Stomach (tissue), 9 donors: ENCODE measurements around the gene GCNT3. TPM values are rescaled to one million over a fixed set of nuclear protein-coding genes. Genes with fewer than 3 reads are reported as not detected.
"Not testable (repeated sequence)": the region's sequence is repeated elsewhere in the genome, so short reads cannot be mapped to it uniquely, and the experiment has no call there.

Experiments
- DNase-seq, 2 donors: peaks; one replicate each; pipeline versions ENCODE4 v3.0.0 to v3.0.0-alpha.2; 2013 to 2019
- H3K27ac ChIP-seq, 5 donors: fragments of 200-600 bp in 4 of 5; sonication (generic) in 4 of 5; one replicate each; pipeline ENCODE4 v1.5.1; 2013 to 2019; ENCODE audit warnings: mild to moderate bottlenecking in 1 of 5, moderate library complexity in 1 of 5
- H3K27me3 ChIP-seq, 3 donors: fragments of 200-600 bp; sonication (generic); one replicate each; pipeline ENCODE4 v1.5.1; 2017 to 2019; ENCODE audit warnings: mixed run types in 1 of 3
- H3K36me3 ChIP-seq, 4 donors: fragments of 200-600 bp; sonication (generic); 1 replicate in 3 of 4; 2 replicates in 1 of 4; pipeline ENCODE4 v1.5.1; 2016 to 2019
- H3K4me1 ChIP-seq, 4 donors: fragments of 200-600 bp; sonication (generic); one replicate each; pipeline ENCODE4 v1.5.1; 2016 to 2019
- H3K4me3 ChIP-seq, 4 donors: fragments of 200-600 bp; sonication (generic) in 3 of 4; one replicate each; pipeline ENCODE4 v1.5.1; 2016 to 2019; ENCODE audit warnings: mild to moderate bottlenecking in 1 of 4
- H3K9me3 ChIP-seq, 4 donors: fragments of 200-600 bp; sonication (generic); one replicate each; pipeline ENCODE4 v1.5.1; 2016 to 2019
- EP300 ChIP-seq: sonication (generic); formaldehyde crosslinking; IDR thresholded peaks from one replicate; pipeline ENCODE4 v1.6.1; 2017; ENCODE audit warnings: antibody characterized with exemption
- POLR2A ChIP-seq, 4 donors: fragments of 450-650 bp; IDR thresholded peaks; one replicate each; pipeline ENCODE4 v1.6.1; 2016; ENCODE audit warnings: antibody characterized with exemption in 4 of 4, control low read depth in 2 of 4, mild to moderate bottlenecking in 1 of 4, moderate library complexity in 1 of 4
- POLR2AphosphoS5 ChIP-seq, 3 donors: sonication (generic); formaldehyde crosslinking; IDR thresholded peaks; one replicate each; pipeline ENCODE4 v1.6.1; 2016; ENCODE audit warnings: antibody characterized with exemption in 3 of 3
- WGBS, 5 donors: extraction: QIAGEN DNeasy Blood & Tissue Kit in 3 of 5; methylation state at CpG; one replicate each; pipeline versions ENCODE4 v1.1.5 to v1.1.7; 2013 to 2018; 5-methylcytosine and 5-hydroxymethylcytosine counted together
- intact Hi-C: fragments of 100-400 bp; cut with DNase I; formaldehyde crosslinking; loops from one replicate; pipeline ENCODE4 v1.15.1; 2023; ENCODE audit warnings: low total_unique reads
- polyA plus RNA-seq, 3 donors: library from polyadenylated mRNA; stranded (reverse); fragments of 200-250 nt; gene quantifications; one replicate each; pipeline ENCODE4 v1.2.3, GENCODE V29; 2013
- total RNA-seq, 5 donors: library from RNA; depleted of rRNA; stranded (reverse); fragments of >200 nt; gene quantifications; one replicate each; pipeline versions ENCODE4 v1.1.0 to v1.2.3, GENCODE V29; 2014 to 2016
- TF ChIP-seq, protein P1 (sequence below), 7 experiments: fragments of 450-650 bp in 4 of 7; fragments of 200-600 bp in 3 of 7; sonication (generic) in 3 of 7; IDR thresholded peaks; one replicate each; pipeline ENCODE4 v1.5.1; 2016 to 2019; ENCODE audit warnings: antibody characterized with exemption in 7 of 7, control low read depth in 2 of 7, mild to moderate bottlenecking in 1 of 7
- donor health status: healthy with polysubstance abuse.
- donor health status: Bipolar disorder and iron deficiency.
- donor health status: healthy.

The GCNT3 gene
- total and polyA plus RNA-seq, 8 donors: 4.8 to 22.0 (median 9.2) TPM

DNA sequence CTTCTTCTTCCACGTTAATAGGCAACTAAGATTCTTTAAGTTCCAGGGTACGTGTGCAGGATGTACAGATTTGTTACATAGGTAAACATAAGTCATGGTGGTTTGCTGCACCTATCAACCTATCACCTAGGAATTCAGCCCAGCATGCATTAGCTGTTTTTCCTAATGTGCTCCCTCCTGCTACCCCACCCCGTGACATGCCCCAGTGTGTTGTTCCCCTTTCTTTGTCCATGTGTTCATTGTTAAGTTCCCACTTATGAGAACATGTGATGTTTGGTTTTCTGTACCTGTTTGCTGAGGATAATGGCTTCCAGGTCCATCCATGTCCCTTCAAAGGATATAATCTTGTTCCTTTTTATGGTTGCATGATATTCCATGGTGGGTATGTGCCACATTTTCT is 24.6 kb downstream of the GCNT3 start:
- 72 to 85% (median 79%) methylated on average over 3 of the region's 3 CpGs for WGBS, 5 donors
- no peak overlapping the region for H3K4me3 ChIP-seq
- H3K36me3 ChIP-seq: peaks cover 0 to 43% (median 41%) of the 10 kb centered on the region in 4 donors
- intact Hi-C loops: no loop called here
- H3K27me3 ChIP-seq: no peaks in the 10 kb centered on the region
- no peak for DNase-seq
- no peaks in the 10 kb centered on the region for H3K9me3 ChIP-seq
- H3K4me1 ChIP-seq: no peaks in the 10 kb centered on the region
- no peak overlapping the region for H3K27ac ChIP-seq
- TF ChIP-seq POLR2A (IDR thresholded peaks at IDR 0.05) (no peak), POLR2AphosphoS5 (IDR thresholded peaks at IDR 0.05) (no peak), EP300 (no peak)
- TF ChIP-seq, protein P1, sequence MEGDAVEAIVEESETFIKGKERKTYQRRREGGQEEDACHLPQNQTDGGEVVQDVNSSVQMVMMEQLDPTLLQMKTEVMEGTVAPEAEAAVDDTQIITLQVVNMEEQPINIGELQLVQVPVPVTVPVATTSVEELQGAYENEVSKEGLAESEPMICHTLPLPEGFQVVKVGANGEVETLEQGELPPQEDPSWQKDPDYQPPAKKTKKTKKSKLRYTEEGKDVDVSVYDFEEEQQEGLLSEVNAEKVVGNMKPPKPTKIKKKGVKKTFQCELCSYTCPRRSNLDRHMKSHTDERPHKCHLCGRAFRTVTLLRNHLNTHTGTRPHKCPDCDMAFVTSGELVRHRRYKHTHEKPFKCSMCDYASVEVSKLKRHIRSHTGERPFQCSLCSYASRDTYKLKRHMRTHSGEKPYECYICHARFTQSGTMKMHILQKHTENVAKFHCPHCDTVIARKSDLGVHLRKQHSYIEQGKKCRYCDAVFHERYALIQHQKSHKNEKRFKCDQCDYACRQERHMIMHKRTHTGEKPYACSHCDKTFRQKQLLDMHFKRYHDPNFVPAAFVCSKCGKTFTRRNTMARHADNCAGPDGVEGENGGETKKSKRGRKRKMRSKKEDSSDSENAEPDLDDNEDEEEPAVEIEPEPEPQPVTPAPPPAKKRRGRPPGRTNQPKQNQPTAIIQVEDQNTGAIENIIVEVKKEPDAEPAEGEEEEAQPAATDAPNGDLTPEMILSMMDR (IDR thresholded peaks at IDR 0.05): no peak

- H3K4me3 ChIP-seq, H3K27me3 ChIP-seq, H3K4me1 ChIP-seq, intact Hi-C loops, H3K9me3 ChIP-seq, DNase-seq, H3K27ac ChIP-seq: not testable (repeated sequence)
- peaks cover 0 to 53% (median 50%) of the 10 kb centered on the region in 4 donors for H3K36me3 ChIP-seq
- 72 to 94% (median 82%) methylated on average over 2 of the region's 2 CpGs for WGBS, 5 donors
Observed at GRCh38 chr15:59637507-59637906, 25.9 kb downstream of the GCNT3 start.

GRCh38 chr15:59642351-59642750 is 30.8 kb downstream of the GCNT3 start:
- no peak overlapping the region for H3K4me3 ChIP-seq
- no peak for DNase-seq
- H3K4me1 ChIP-seq: no peaks in the 10 kb centered on the region
- intact Hi-C loops: no loop called here
- H3K27me3 ChIP-seq: no peaks in the 10 kb centered on the region
- peaks cover 0 to 89% (median 85%) of the 10 kb centered on the region in 4 donors for H3K36me3 ChIP-seq
- no peak for TF ChIP-seq POLR2AphosphoS5 (IDR thresholded peaks at IDR 0.05)
- TF ChIP-seq POLR2A (IDR thresholded peaks at IDR 0.05): no peak
- TF ChIP-seq, protein P1 (IDR thresholded peaks at IDR 0.05): no peak
- TF ChIP-seq EP300: no peak
- H3K9me3 ChIP-seq: no peaks in the 10 kb centered on the region
- 71 to 87% (median 84%) methylated on average over 2 of the region's 2 CpGs for WGBS, 5 donors
- H3K27ac ChIP-seq: no peak overlapping the region

DNA sequence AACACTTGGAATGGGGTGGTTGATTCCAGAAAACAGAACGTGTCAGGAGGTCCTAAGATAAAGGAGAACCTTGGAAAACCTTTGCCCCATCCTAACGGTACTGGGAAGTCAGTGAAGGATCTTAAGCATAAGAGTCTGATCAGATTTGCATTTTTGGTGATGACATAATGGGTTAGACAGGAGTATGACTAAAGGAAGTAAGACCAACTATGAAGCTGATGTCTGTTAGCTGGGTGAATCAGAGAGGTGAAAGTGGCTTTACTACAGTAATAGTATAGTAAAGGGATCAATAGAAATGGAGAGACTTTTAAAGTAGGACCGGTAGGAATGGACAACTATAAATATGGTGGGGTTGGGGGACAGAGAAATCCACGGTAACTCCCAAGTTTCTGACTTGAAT is 33.2 kb downstream of the GCNT3 start:
- 71 to 78% (median 74%) methylated on average over 4 of the region's 4 CpGs for WGBS, 5 donors
- Histone ChIP-seq H3K27ac (no peak overlapping the region), H3K36me3 (peaks cover 0 to 84% (median 82%) of the 10 kb centered on the region in 4 donors), H3K4me1 (peaks cover 0 to 3% (median 0%) of the 10 kb centered on the region in 4 donors), H3K9me3 (no peaks in the 10 kb centered on the region), H3K27me3 (no peaks in the 10 kb centered on the region), H3K4me3 (no peak overlapping the region)
- TF ChIP-seq POLR2AphosphoS5 (IDR thresholded peaks at IDR 0.05) (no peak), EP300 (no peak), POLR2A (IDR thresholded peaks at IDR 0.05) (no peak)
- TF ChIP-seq, protein P1 (IDR thresholded peaks at IDR 0.05): no peak
- DNase-seq: no peak
- intact Hi-C loops: no loop called here

- 93 to 98% (median 93%) methylated on average over 9 of the region's 9 CpGs for WGBS, 5 donors
- H3K4me3 ChIP-seq, H3K27ac ChIP-seq, H3K9me3 ChIP-seq, DNase-seq, H3K27me3 ChIP-seq, intact Hi-C loops: not testable (repeated sequence)
- Histone ChIP-seq H3K4me1 (peaks cover 0 to 11% (median 0%) of the 10 kb centered on the region in 4 donors), H3K36me3 (peaks cover 0 to 85% (median 83%) of the 10 kb centered on the region in 4 donors)
Observed at GRCh38 chr15:59645812-59646211, 34.2 kb downstream of the GCNT3 start.
